NCI-H446 treated with DMSO at 0.1 percent for 48 hours (cell line): Measurements from ENCODE around the gene NRXN3.

ENCODE experiments used
- DNase-seq: peaks from one replicate; lab custom pipeline; 2025; lab: John Stamatoyannopoulos, UW

The NRXN3 gene

GRCh38 chr14:78170203-78170602, at the start of gene NRXN3:
Gene NRXN3 (plus strand): TSS chr14:78170373. CDS start chr14:78243094, 72,721 bp downstream.
- no peak for DNase-seq

GRCh38 chr14:78122436-78122835, 47.7 kb upstream of the NRXN3 start:
- no peak for DNase-seq

GRCh38 chr14:78123650-78124253, 46.4 kb upstream of the NRXN3 start:
- no peak for DNase-seq

- DNase-seq: no peak
Observed at GRCh38 chr14:78127961-78128360, 42.2 kb upstream of the NRXN3 start.

GRCh38 chr14:78129375-78129774, 40.8 kb upstream of the NRXN3 start:
- no peak for DNase-seq

GRCh38 chr14:78130356-78130755, 39.8 kb upstream of the NRXN3 start:
- no peak for DNase-seq

GRCh38 chr14:78131201-78131600, 39.0 kb upstream of the NRXN3 start:
- DNase-seq: no peak

- DNase-seq: no peak
Observed at GRCh38 chr14:78131616-78132015, 38.6 kb upstream of the NRXN3 start.

- DNase-seq: no peak
Observed at GRCh38 chr14:78135450-78135891, 34.7 kb upstream of the NRXN3 start.

GRCh38 chr14:78136695-78137094, 33.5 kb upstream of the NRXN3 start:
- no peak for DNase-seq

GRCh38 chr14:78141590-78141989, 28.6 kb upstream of the NRXN3 start:
- no peak for DNase-seq

GRCh38 chr14:78142998-78143397, 27.2 kb upstream of the NRXN3 start:
- no peak for DNase-seq

- DNase-seq: no peak
Observed at GRCh38 chr14:78143489-78144145, 26.6 kb upstream of the NRXN3 start.

GRCh38 chr14:78152201-78153063, 17.7 kb upstream of the NRXN3 start:
- no peak for DNase-seq

- DNase-seq: peak; percentile 60
Observed at GRCh38 chr14:78153064-78153341, 17.2 kb upstream of the NRXN3 start.

- no peak for DNase-seq
Observed at GRCh38 chr14:78154827-78155226, 15.3 kb upstream of the NRXN3 start.

- no peak for DNase-seq
Observed at GRCh38 chr14:78156196-78156595, 14.0 kb upstream of the NRXN3 start.

GRCh38 chr14:78157494-78158437, 12.4 kb upstream of the NRXN3 start:
- DNase-seq: no peak

- no peak for DNase-seq
Observed at GRCh38 chr14:78162202-78162601, 8.0 kb upstream of the NRXN3 start.

- DNase-seq: no peak
Observed at GRCh38 chr14:78164226-78164853, 5.8 kb upstream of the NRXN3 start.

- no peak for DNase-seq
Observed at GRCh38 chr14:78172428-78172827, 2.3 kb downstream of the NRXN3 start.
